Measurements from ENCODE around the gene PPP1R14B. TPM values are rescaled to one million over a fixed set of nuclear protein-coding genes. Genes with fewer than 3 reads are reported as not detected.

The PPP1R14B gene
- total and polyA plus RNA-seq, 2 of the 13 experiments (the other 11 are each of a cell fraction or from before 2014, with no cell fraction given): 110 to 148 TPM

GRCh38 chr11:64237484-64237951 is 9.2 kb downstream of the PPP1R14B start (continued):
- TF ChIP-seq SNAI1 (CRISPR knock-in tag; IDR thresholded peaks at IDR 0.05; ENCODE audit: borderline replicate concordance) (no peak), ATF7-NPFF (CRISPR knock-in tag; IDR thresholded peaks at IDR 0.05; ENCODE audit: low read depth) (no peak), ELF3 (CRISPR knock-in tag; IDR thresholded peaks at IDR 0.05) (peak; percentile 85), NFIC (IDR thresholded peaks at IDR 0.05; ENCODE audit: low read length) (no peak; the same call in 1 of the 2 replicates), ZNF253 (CRISPR knock-in tag; IDR thresholded peaks at IDR 0.05; ENCODE audit: borderline replicate concordance) (no peak), PHB2 (IDR thresholded peaks at IDR 0.05; ENCODE audit: partially characterized antibody) (no peak), ZFP36L1 (CRISPR knock-in tag; IDR thresholded peaks at IDR 0.05) (no peak), ZNF773 (CRISPR knock-in tag; IDR thresholded peaks at IDR 0.05; ENCODE audit: borderline replicate concordance) (no peak), FOXA3 (CRISPR knock-in tag; IDR thresholded peaks at IDR 0.05) (peak; percentile 89), PCBP2 (optimal IDR thresholded peaks at IDR 0.05; ENCODE audit: low read depth, low read length, poor library complexity, severe bottlenecking) (no peak), PAX8 (CRISPR knock-in tag; IDR thresholded peaks at IDR 0.05; ENCODE audit: borderline replicate concordance) (no peak), ZNF24 (IDR thresholded peaks at IDR 0.05) (no peak), ZBTB26 (CRISPR knock-in tag; IDR thresholded peaks at IDR 0.05; ENCODE audit: borderline replicate concordance) (0 out of 2 replicates have a peak, but pooled peaks have one; percentile 38), RXRB (CRISPR knock-in tag; IDR thresholded peaks at IDR 0.05; ENCODE audit: borderline replicate concordance) (peak; percentile 69; the same call in 1 of the 2 replicates), RBFOX2 (IDR thresholded peaks at IDR 0.05; ENCODE audit: low read depth, low read length) (0 out of 2 replicates have a peak, but pooled peaks have one; percentile 37), FOXP1 (IDR thresholded peaks at IDR 0.05) (no peak), FOXP1 (CRISPR knock-in tag; IDR thresholded peaks at IDR 0.05) (peak; percentile 84), ZNF703 (CRISPR knock-in tag; IDR thresholded peaks at IDR 0.05; ENCODE audit: borderline replicate concordance) (peak; percentile 50; the same call in 1 of the 2 replicates), CREM (IDR thresholded peaks at IDR 0.05) (no peak), CREM (CRISPR knock-in tag; IDR thresholded peaks at IDR 0.05) (no peak), DNMT1 (CRISPR knock-in tag; IDR thresholded peaks at IDR 0.05) (no peak), EEA1 (CRISPR knock-in tag; IDR thresholded peaks at IDR 0.05; ENCODE audit: borderline replicate concordance) (no peak), ZNF3 (CRISPR knock-in tag; IDR thresholded peaks at IDR 0.05) (no peak), ATAD3A (CRISPR knock-in tag; IDR thresholded peaks at IDR 0.05) (no peak), KDM1A (CRISPR knock-in tag; IDR thresholded peaks at IDR 0.05) (no peak), ZMAT3 (CRISPR knock-in tag; conservative IDR thresholded peaks at IDR 0.05) (0 out of 2 replicates have a peak, but pooled peaks have one; percentile 43)

Data from HepG2 (cell line).